Body of pancreas (tissue), 4 donors: ENCODE data around the gene TIMP2. TPM values are rescaled to one million over a fixed set of nuclear protein-coding genes. Genes with fewer than 3 reads are reported as not detected.

Experiments
- ATAC-seq: fragments of 150-250 bp; one replicate; pipeline ENCODE4 v1.9.1; 2016
- DNase-seq, 4 donors: peaks; one replicate each; pipeline ENCODE4 v3.0.0-alpha.2; 2019
- H3K27ac ChIP-seq, 4 donors: fragments of 200-600 bp; sonication (generic); 1 replicate in 3 of 4; 2 replicates in 1 of 4; pipeline versions ENCODE4 v1.5.1 to v1.6.1; 2016 to 2019; ENCODE audit warnings: mild to moderate bottlenecking in 1 of 4, mixed read lengths in 1 of 4, moderate library complexity in 1 of 4
- H3K27me3 ChIP-seq, 2 donors: fragments of 200-600 bp; sonication (generic); one replicate each; pipeline ENCODE4 v1.6.0; 2016; ENCODE audit warnings: mild to moderate bottlenecking in 1 of 2
- H3K36me3 ChIP-seq, 2 donors: fragments of 200-600 bp; sonication (generic); replicated peaks in 1 of 2; 2 replicates each; pipeline ENCODE4 v1.5.1; 2016; ENCODE audit warnings: low read depth in 2 of 2; ENCODE audit not compliant: insufficient read depth in 1 of 2
- H3K4me1 ChIP-seq: fragments of 200-600 bp; sonication (generic); one replicate; pipeline ENCODE4 v1.6.0; 2016
- H3K4me3 ChIP-seq, 2 donors: fragments of 200-600 bp; sonication (generic); 1 replicate in 1 of 2; 2 replicates in 1 of 2; pipeline ENCODE4 v1.5.1; 2016 to 2019
- H3K9me3 ChIP-seq, 3 donors: fragments of 200-600 bp; sonication (generic); 1 replicate in 2 of 3; 2 replicates in 1 of 3; pipeline ENCODE4 v1.5.1; 2016
- CTCF ChIP-seq, 7 experiments: fragments of 450-650 bp in 4 of 7; fragments of 200-600 bp in 3 of 7; sonication (generic) in 3 of 7; IDR thresholded peaks; one replicate each; pipeline ENCODE4 v1.5.1; 2016 to 2019; ENCODE audit warnings: antibody characterized with exemption in 7 of 7
- POLR2A ChIP-seq, 3 donors: fragments of 450-650 bp; IDR thresholded peaks; one replicate each; pipeline ENCODE4 v1.6.1; 2016; ENCODE audit warnings: antibody characterized with exemption in 3 of 3, mild to moderate bottlenecking in 2 of 3
- WGBS, 2 donors: methylation state at CpG; one replicate each; pipeline ENCODE4 v1.1.5; 2017; 5-methylcytosine and 5-hydroxymethylcytosine counted together
- intact Hi-C: fragments of 100-400 bp; cut with DNase I; formaldehyde crosslinking; loops from one replicate; pipeline ENCODE4 v1.15.1; 2023
- total RNA-seq, 2 donors: library from RNA; depleted of rRNA; stranded (reverse); fragments of >200 nt; gene quantifications; one replicate each; pipeline ENCODE4 v1.1.0, GENCODE V29; 2016

Gene TIMP2
- total RNA-seq, 2 donors from 2014 or later, result 50.1 to 53.7 TPM

DNA sequence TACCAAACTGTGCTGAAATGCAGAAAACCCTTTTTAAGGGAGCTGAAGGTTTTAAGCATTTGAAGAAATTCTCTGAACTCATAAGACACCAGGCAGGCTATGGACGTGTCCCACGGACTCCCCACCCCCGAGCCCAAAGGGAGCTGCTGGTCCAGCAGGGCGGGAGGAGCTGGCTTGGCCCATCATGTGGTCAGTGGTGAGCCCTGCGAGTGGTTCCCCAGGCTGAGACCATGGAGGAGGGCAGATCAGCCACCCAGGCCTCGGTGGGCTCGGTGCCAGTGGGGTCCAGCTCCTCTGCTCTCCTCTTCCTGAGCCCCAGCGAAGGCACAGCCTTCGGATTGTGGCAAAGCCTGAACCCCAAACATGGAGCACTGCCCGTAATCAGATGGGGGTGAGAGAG, 27.5 kb upstream of the TIMP2 start:
- no peaks in the 10 kb centered on the region for H3K27me3 ChIP-seq
- ATAC-seq (no peak), DNase-seq (no peak)
- TF ChIP-seq POLR2A (IDR thresholded peaks at IDR 0.05) (no peak), CTCF (IDR thresholded peaks at IDR 0.05) (no peak)
- H3K9me3 ChIP-seq, result no peaks in the 10 kb centered on the region
- H3K4me3 ChIP-seq, result no peak overlapping the region
- 82 to 90% methylated on average over 4 to 10 of the region's 10 CpGs for WGBS, 2 donors
- intact Hi-C loops, result no loop called here
- H3K27ac ChIP-seq, result no peak overlapping the region
- H3K36me3 ChIP-seq, result no peaks in the 10 kb centered on the region
- H3K4me1 ChIP-seq, result peaks cover 11% of the 10 kb centered on the region

GRCh38 chr17:78951967-78952551, 26.9 kb upstream of the TIMP2 start:
- H3K27me3 ChIP-seq, result no peaks in the 10 kb centered on the region
- ATAC-seq (no peak), DNase-seq (no peak)
- H3K4me3 ChIP-seq, result no peak overlapping the region
- H3K27ac ChIP-seq, result no peak overlapping the region
- no peaks in the 10 kb centered on the region for H3K9me3 ChIP-seq
- TF ChIP-seq CTCF (IDR thresholded peaks at IDR 0.05), result no peak
- no peak for TF ChIP-seq POLR2A (IDR thresholded peaks at IDR 0.05)
- 54 to 60% methylated on average over 5 to 12 of the region's 12 CpGs for WGBS, 2 donors
- H3K36me3 ChIP-seq, result no peaks in the 10 kb centered on the region
- intact Hi-C loops, result no loop called here
- H3K4me1 ChIP-seq, result peaks cover 16% of the 10 kb centered on the region

- Histone ChIP-seq H3K9me3 (no peaks in the 10 kb centered on the region), H3K27ac (no peak overlapping the region), H3K36me3 (no peaks in the 10 kb centered on the region), H3K4me1 (peaks cover 19% of the 10 kb centered on the region), H3K27me3 (no peaks in the 10 kb centered on the region), H3K4me3 (no peak overlapping the region)
- no peak for ATAC-seq
- no peak for DNase-seq
- intact Hi-C loops, result no loop called here
- 92 to 100% methylated on average over 2 of the region's 2 CpGs for WGBS, 2 donors
- no peak for TF ChIP-seq CTCF (IDR thresholded peaks at IDR 0.05)
- TF ChIP-seq POLR2A (IDR thresholded peaks at IDR 0.05), result no peak
Observed at GRCh38 chr17:78950870-78951269, 25.7 kb upstream of the TIMP2 start.

DNA sequence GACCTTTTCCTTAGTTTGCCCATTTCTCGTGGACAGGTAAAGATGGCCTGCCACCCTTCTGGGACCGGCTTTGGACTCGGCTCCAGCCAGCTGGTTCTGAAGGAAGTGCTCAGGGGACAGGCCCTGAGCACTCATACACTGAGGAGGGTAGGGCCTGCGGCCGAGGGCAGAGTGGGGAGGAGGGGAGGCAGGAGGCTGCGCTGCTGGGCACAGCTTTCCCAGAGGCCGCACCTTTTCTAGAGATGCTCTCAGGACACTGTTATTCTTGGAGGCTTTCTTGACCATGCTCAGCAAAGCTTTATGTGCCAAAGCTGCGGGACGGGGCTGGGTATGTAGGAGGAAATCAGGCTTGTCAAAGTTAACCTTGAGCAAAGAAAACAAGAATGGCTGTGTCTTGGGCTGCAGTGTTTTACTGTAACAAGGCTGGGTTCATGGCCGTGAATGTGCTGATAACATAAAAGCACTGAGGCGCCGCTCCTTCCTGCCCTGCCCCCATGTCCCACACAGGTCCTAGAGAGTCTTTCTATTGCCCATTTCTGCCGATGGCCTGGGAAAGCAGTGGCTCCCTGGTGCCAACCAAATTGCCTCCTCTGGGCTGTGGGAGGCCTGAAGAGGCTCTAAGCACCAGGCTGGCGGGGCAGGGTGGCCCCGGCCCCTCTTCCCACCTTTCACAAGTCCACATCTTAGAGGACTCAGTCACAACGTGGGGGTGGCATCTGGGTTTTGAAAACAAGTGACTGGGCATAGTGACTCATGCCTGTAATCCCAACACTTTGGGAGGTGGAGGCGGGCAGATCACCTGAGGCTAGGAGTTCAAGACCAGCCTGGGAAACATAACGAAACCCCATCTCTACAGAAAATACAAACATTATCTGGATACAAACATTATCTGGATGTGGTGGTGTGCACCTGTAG, 22.3 kb upstream of the TIMP2 start:
- Histone ChIP-seq H3K27ac (peak overlapping the region; percentile 69 to 89 (median 80)), H3K4me1 (peaks cover 19% of the 10 kb centered on the region), H3K36me3 (no peaks in the 10 kb centered on the region), H3K27me3 (no peaks in the 10 kb centered on the region), H3K4me3 (no peak overlapping the region), H3K9me3 (no peaks in the 10 kb centered on the region)
- TF ChIP-seq POLR2A (IDR thresholded peaks at IDR 0.05) (peak in 1 of 3 donors; percentile 16), CTCF (IDR thresholded peaks at IDR 0.05) (no peak)
- ATAC-seq (peak; percentile 90), DNase-seq (peak; percentile 72 to 90 (median 82))
- intact Hi-C loops, result no loop called here
- 37 to 41% methylated on average over 15 to 18 of the region's 18 CpGs for WGBS, 2 donors
